Measurements from ENCODE around the gene OBP2A. TPM values are rescaled to one million over a fixed set of nuclear protein-coding genes. Genes with fewer than 3 reads are reported as not detected.
"Not testable (repeated sequence)": the region's sequence is repeated elsewhere in the genome, so short reads cannot be mapped to it uniquely, and the experiment has no call there.

Gene OBP2A
- total and polyA plus RNA-seq, 12 donors = not detected

DNA sequence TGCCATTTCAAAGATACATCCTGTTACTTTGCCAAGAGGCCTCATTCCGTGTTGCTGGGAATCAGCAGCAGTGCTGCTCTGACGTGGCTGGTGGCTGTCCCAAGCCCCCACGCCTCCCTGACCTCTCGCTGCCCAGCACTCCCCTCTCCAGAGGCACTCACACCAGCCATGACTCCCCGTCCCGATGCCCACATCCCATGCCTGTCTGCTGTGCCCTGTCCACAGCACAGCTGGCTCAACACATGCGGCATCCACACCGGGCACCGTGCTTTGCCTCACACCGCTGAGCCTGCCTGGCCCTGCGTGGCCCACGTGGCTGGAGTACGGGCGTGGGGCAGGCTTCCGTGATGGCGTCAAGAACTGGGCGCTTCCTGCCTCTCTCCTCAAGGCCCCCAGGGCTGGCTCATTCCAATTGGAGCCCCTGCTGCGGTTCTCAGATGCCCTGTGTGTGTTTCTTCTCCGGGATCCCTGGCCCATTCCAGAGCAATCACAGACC is 32.5 kb upstream of the OBP2A start:
- Histone ChIP-seq H3K4me1 (replicated peaks in 1 of 2) (no peaks in the 10 kb centered on the region), H3K27ac (no peak overlapping the region), H3K27me3 (no peaks in the 10 kb centered on the region), H3K9me3 (replicated peaks in 1 of 3) (no peaks in the 10 kb centered on the region), H3K4me3 (no peak overlapping the region), H3K36me3 (replicated peaks in 1 of 2) (no peaks in the 10 kb centered on the region)
- 69 to 81% (median 74%) methylated on average over 12 to 19 of the region's 19 CpGs for WGBS, 4 donors
- peak in 3 of 7 donors; percentile 8 to 35 (median 15) for DNase-seq
- TF ChIP-seq, protein P1, sequence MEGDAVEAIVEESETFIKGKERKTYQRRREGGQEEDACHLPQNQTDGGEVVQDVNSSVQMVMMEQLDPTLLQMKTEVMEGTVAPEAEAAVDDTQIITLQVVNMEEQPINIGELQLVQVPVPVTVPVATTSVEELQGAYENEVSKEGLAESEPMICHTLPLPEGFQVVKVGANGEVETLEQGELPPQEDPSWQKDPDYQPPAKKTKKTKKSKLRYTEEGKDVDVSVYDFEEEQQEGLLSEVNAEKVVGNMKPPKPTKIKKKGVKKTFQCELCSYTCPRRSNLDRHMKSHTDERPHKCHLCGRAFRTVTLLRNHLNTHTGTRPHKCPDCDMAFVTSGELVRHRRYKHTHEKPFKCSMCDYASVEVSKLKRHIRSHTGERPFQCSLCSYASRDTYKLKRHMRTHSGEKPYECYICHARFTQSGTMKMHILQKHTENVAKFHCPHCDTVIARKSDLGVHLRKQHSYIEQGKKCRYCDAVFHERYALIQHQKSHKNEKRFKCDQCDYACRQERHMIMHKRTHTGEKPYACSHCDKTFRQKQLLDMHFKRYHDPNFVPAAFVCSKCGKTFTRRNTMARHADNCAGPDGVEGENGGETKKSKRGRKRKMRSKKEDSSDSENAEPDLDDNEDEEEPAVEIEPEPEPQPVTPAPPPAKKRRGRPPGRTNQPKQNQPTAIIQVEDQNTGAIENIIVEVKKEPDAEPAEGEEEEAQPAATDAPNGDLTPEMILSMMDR (IDR thresholded peaks at IDR 0.05) = no peak
- no peak for TF ChIP-seq POLR2A (IDR thresholded peaks at IDR 0.05)
- intact Hi-C loops (cut with DNase I) = no loop called here

DNA sequence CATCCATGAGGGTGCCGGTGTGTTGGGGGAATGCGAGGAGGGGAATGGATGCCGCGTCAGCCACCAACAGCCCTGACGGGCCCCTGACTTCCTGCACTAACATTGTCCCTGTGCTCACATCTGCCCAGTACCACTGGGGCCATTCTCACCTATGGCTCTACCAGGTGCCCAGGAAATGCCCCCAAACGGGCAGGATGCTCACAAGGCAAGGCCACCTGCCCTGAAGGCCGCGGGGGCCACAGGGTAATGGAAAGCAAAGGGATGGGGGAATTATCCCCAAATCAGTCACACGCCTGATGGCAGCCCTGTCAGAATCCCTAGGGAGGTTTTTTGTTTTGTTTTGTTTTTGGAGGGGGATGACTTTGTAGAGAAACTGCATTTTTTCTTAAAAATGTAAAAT is 32.0 kb upstream of the OBP2A start:
- H3K27me3 ChIP-seq; H3K4me3 ChIP-seq; H3K36me3 ChIP-seq (replicated peaks in 1 of 2); intact Hi-C loops (cut with DNase I); H3K4me1 ChIP-seq (replicated peaks in 1 of 2); H3K27ac ChIP-seq; H3K9me3 ChIP-seq (replicated peaks in 1 of 3): not testable (repeated sequence)
- DNase-seq = peak in 1 of 7 donors; percentile 8
- 40 to 88% (median 88%) methylated on average over 1 to 9 of the region's 9 CpGs; no CpG with 5 or more reads in 1 of the 4 donors for WGBS, 4 donors

DNA sequence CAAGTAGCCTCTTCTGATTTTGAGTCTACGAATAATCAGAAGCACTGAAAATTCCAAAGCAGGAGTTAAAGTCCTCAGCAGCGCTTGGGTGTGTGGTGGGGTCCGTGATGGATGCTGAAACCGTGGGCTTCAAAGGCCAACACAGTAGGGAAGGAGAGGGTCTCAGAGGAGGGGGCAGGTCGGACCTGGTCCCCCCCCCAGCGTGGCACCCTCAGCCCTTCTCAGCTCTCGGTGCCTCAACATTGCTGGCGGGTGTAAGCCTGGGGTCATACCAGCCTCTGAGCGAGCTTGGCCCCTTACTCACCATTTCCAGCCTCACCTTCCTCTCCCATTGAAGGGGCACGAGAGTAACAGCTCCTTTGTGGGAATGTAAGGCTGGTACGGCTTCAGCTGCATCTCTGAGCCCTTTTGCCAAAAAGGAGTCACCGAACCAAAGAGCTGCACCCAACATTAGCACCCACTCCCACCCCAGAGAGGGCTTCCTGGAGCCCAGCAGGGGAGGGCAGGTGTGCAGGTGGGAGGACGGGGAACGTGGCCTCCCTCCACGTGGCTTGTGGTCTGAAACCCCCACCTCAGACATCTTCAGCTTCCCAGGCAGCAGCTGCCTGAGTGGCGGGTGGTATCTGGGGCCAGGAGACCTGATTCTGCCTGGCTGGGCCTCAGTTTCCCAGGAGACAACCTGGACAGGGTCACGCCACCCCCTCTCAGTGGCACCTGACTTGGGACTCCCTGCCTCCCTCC is 31.4 kb upstream of the OBP2A start:
- Histone ChIP-seq H3K27me3 (no peaks in the 10 kb centered on the region), H3K27ac (no peak overlapping the region), H3K4me3 (no peak overlapping the region), H3K36me3 (replicated peaks in 1 of 2) (no peaks in the 10 kb centered on the region), H3K4me1 (replicated peaks in 1 of 2) (no peaks in the 10 kb centered on the region), H3K9me3 (replicated peaks in 1 of 3) (no peaks in the 10 kb centered on the region)
- 81 to 87% (median 85%) methylated on average over 12 to 17 of the region's 17 CpGs for WGBS, 4 donors
- peak in 4 of 7 donors; percentile 5 to 21 (median 12) for DNase-seq
- TF ChIP-seq POLR2A (IDR thresholded peaks at IDR 0.05) = no peak
- TF ChIP-seq, protein P1 (IDR thresholded peaks at IDR 0.05) = no peak
- intact Hi-C loops (cut with DNase I) = no loop called here

DNA sequence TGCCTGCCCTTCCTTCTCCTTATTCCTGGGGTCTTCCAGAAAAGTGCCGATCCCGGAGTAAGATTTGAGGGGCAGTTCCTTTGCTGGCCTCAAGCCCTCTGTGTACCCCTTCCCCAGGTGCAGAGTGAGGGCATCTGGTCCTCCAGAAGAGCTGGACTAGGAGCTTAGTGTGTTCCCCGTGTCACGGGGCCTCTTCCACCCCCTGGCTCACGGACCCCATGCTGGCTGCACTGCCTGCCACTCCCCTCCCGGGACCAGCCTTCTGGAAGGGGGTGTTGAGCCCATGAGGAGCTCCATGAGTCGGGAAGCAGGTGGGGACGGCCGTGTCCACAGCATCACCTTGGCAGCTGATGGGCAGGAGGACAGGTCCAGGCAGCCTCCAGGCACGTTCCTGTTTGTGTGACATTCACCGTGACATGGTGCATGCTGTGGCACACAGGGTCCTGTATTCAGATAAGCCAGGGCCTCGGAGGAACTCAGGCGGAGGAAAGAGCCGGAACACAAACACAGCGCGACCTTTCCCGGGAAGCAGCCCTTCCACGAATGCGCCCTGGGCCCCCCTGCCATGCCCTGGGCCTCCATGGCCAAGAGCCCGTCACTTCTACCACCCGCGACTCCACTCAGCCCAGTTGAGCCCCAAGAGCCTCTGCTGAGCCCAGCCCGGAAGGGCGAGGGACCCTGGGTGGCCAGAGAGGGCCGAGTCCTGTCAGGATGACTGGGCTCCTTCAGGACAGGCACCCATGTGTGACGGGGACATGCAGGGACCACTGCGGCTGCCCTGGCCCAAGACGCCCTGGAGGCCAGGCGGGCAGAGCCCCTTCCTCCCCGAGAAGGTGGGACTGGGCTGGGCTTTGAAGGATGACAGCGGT is 30.6 kb upstream of the OBP2A start:
- intact Hi-C loops (cut with DNase I) = no loop called here
- DNase-seq = peak in 4 of 7 donors; percentile 4 to 40 (median 12)
- TF ChIP-seq, protein P1 (IDR thresholded peaks at IDR 0.05) = no peak
- no peak for TF ChIP-seq POLR2A (IDR thresholded peaks at IDR 0.05)
- no peak overlapping the region for H3K4me3 ChIP-seq
- H3K27ac ChIP-seq = peak overlapping the region in 1 of 5 donors; percentile 3
- H3K4me1 ChIP-seq (replicated peaks in 1 of 2) = no peaks in the 10 kb centered on the region
- no peaks in the 10 kb centered on the region for H3K9me3 ChIP-seq (replicated peaks in 1 of 3)
- H3K27me3 ChIP-seq = no peaks in the 10 kb centered on the region
- no peaks in the 10 kb centered on the region for H3K36me3 ChIP-seq (replicated peaks in 1 of 2)
- WGBS, 4 donors = 82 to 91% (median 87%) methylated on average over 10 to 31 of the region's 31 CpGs

Measured in adrenal gland (tissue), 12 donors.